HG03045 (cell line): ENCODE measurements around the gene CPNE6.
A peak's percentile ranks its signal among the peaks of the same experiment; 100 is the strongest.

Experiments used
- ATAC-seq: cut with Tn5 transposase; IDR thresholded peaks from one replicate; pipeline ENCODE4 v1.9.1; 2021; ENCODE audit warnings: mild to moderate bottlenecking, moderate library complexity; ENCODE audit not compliant: unreplicated experiment

Gene CPNE6

GRCh38 chr14:24068711-24069410 lies 2.5 kb upstream of the CPNE6 start:
- no peak for ATAC-seq

DNA sequence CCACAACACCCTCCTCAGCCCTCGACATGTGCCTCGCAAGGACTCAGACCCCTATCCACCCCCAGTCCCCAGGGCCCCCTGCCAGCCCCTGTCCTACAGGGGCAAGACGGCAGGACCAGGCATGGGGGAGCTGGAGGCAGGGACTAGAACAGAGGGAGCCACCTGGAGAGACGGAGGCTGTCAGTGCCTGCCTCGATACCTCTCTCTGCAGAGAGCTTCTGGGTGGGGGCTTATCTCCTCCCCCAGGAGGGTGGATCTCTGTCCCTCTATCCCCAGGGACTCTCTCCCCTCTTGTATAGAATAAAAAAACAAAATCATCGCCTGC lies 2.0 kb upstream of the CPNE6 start:
- no peak for ATAC-seq

DNA sequence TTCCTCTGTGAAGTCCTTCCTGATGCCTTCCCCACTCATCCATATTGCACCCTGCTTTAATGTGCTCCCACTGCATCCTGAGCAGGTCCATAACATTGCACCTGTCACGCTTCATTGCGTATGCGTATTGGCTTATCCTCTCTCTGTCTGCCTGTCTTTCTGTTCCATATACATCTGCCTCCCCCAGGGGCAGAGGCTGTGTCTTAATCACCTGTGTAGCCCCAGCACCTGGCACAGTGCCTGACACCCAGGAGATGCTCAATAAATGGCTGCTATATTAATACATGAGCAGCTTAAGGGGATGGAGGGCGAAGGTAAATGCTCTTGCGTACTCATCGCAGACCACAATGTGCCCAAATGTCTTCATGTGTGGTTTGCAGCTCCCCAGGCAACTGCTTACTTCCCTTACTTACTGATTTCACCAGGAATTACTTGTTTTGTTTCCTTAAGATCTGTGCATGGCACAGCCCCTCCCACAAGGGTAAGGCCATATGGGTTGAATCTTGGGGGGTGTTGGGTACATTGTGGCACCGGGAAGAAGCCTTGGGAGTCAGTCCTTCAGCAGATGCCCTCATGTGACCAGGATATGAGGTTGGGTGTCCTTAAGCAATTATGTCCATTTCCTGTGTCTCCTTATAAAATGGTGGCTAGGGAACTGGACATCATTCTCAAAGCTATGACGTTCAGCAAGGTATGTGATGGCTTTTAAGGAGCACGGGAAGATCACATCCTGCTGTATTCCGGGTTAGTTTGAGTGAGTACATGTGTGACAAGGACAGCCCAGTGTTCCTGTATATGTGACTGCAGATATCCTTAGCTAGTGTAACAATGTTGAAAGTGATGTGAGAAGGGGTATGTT lies 848 bp upstream of the CPNE6 start:
- ATAC-seq = no peak

- ATAC-seq = no peak
Observed at GRCh38 chr14:24071836-24072430, 571 bp downstream of the CPNE6 start.

GRCh38 chr14:24072436-24072835 lies 1.1 kb downstream of the CPNE6 start:
- no peak for ATAC-seq

GRCh38 chr14:24072881-24073877 lies 1.8 kb downstream of the CPNE6 start:
- no peak for ATAC-seq

DNA sequence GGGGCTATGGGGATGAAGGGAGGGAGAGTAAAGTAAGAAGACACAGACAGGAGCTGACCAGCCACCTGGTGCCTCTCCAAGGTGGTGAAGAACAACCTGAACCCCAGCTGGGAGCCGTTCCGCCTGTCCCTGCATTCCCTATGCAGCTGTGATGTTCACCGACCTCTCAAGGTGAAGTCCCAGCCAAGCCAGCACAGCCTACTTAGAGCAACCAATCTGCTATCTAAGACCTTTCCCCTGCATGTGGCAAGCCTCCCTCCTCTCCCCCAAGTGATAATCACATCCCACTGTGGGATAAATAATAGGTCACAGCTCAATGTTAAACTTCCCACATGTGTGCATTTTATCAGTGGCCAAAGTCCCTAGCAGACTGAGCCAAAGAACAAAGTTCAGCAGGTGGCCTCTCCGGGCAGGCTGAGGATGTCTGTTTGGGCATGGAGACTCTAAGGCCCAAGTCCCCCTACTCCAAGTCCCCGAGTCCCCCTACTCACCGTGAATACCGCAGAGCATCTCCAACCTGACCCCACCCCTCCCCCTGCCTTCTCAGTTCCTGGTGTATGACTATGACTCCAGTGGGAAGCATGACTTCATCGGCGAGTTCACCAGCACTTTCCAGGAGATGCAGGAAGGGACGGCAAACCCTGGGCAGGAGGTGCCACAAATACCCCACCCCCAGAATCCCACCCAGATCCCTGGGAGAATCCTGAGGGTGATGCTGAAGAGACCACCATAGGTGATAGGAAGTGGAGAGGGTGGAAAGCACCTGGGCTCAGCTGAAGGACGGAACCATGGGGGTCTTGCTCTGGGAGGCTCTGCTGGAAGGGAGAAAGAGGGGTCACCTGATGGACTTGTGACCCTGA lies 3.5 kb downstream of the CPNE6 start:
- ATAC-seq = no peak

- ATAC-seq = no peak
Observed at GRCh38 chr14:24075485-24076301, 4.3 kb downstream of the CPNE6 start.

DNA sequence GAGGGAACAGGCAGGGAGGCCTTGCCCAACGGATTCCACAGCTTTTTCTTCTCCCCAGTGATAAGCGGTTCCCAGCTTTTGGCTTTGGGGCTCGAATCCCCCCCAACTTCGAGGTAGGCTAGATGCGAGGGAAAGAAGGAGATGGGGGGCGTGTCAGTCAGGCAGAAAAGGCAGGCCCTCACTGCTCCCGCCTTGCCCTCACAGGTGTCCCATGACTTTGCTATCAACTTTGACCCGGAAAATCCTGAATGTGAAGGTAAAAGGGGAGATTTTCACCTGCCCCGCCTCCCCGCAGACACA lies 4.9 kb downstream of the CPNE6 start:
- no peak for ATAC-seq

DNA sequence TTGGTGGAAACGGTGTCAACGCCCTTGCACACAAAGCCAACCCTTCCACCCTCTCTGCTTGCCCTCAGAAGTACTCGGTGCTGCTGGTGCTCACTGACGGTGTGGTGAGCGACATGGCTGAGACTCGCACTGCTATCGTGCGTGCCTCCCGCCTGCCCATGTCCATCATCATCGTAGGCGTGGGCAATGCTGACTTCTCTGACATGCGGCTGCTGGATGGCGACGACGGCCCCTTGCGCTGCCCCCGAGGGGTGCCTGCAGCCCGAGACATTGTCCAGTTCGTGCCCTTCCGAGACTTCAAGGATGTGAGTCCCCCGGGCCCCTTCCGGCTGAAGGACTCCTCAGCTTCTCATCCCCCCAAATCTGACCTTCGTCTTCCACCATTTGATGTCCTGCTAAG lies 5.7 kb downstream of the CPNE6 start:
- no peak for ATAC-seq

DNA sequence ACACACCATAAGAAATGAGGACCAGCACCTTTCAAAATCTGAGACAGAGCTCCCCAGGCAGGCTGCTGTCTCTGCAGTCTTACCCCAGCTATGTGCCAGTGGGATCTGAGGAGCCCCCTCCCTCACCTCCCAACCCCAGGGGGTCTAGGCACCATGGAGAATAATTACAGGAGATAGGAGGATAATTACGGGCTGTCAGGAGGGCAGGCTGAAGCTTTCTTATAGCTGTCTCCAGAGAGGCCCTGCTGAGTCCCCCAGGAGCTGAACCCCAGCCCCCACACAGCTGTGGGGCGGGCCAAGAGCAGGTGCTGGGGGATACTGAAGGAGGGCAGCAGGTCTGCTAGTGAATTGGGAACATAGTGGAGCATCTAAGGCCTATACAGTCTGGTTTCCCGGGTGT lies 6.8 kb downstream of the CPNE6 start:
- ATAC-seq = no peak

DNA sequence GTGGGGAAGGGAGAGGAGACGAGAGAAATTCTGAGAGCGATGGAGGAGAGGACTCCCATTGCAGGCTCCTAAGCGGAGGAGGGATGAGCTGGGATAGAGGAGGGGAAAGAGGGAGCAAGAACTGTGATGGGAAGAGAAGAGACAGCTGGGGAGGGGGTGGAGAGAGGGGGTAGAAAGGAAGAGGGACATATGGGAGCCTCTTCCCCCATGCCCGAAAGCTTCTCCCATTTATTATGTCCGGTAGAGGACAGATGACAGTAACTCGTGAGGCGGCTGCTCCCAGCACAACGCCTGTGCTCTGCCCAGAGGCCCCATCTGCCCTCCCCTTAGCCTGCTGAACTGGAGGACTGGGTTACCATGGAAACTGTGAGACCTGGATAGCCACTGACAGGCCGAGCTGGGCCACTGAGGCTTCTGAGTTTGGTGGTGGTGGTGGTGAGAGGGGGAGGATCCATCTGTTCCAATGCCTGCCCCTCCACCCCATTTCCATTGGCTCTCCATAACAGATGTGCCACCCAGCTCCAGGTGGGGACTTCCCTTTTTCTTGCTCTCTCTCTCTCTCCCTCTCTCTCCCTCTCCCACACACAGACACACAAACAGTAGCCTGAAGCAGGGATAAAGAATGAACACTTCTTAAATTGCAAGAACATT lies 8.3 kb downstream of the CPNE6 start:
- no peak for ATAC-seq

- ATAC-seq = no peak
Observed at GRCh38 chr14:24080142-24080530, 8.8 kb downstream of the CPNE6 start.

DNA sequence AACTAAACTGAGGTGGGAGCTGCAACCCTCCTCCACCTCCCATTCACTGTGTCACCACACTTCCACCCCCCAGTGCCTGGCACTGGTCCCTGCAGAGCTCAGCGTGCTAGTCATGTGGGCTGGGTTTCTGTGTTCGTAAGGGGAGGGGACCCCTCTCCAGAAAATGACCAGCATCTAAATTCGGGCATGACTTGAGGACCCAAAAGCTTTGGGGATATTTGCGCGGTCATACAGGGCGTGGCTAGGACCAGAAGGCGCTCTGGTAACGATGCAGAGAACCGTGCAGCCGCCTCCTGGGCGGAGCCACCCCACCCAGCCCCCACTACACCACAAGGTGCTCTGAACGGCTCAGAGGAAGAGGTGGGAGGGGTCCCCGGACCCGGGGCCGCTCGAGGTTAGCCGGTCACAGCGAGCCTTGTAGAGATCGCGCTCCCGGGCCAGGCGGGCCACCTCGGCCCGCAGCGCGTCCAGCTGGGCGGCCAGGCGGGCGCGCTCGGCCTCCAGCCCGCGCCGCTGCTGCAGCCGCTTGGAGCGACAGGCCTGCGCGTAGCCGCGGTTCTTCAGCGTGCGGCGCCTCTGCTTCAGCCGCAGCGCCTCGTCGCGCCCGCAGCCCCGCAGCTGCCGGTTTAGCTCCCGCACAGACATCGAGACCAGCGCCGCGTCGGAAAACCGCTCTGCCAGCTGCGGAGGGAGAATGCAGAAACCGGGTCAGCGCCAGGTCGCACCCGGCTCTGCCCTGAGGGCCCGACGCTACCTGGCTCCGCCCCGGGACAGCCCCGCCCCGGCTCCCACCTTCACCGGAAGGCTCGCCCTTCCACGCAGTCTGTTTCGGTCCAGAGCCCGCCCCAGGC lies 9.8 kb downstream of the CPNE6 start:
- peak; percentile 92 for ATAC-seq

DNA sequence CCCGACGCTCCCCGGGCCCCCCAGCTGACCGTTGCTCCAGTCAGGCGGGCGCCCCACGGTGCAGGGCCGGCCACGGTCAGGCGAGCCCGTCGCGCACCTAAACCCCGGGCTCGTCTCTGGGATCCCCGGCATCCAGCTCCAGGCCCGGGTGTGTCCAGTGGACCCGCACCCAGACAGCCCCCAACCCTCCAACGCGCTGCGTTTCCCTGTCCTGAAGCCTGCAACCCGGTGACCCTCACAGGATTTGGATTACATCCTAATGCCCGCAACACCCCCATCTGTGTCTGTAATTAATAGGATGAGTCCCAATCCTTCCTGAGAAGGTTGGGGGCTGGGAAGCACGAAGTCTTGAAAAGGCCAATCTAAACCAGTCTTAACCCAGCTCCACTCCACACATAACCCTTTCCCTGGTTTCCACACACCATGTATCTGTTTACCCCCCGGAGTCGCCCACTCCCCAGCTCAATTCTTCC lies 10.4 kb downstream of the CPNE6 start:
- ATAC-seq = no peak

DNA sequence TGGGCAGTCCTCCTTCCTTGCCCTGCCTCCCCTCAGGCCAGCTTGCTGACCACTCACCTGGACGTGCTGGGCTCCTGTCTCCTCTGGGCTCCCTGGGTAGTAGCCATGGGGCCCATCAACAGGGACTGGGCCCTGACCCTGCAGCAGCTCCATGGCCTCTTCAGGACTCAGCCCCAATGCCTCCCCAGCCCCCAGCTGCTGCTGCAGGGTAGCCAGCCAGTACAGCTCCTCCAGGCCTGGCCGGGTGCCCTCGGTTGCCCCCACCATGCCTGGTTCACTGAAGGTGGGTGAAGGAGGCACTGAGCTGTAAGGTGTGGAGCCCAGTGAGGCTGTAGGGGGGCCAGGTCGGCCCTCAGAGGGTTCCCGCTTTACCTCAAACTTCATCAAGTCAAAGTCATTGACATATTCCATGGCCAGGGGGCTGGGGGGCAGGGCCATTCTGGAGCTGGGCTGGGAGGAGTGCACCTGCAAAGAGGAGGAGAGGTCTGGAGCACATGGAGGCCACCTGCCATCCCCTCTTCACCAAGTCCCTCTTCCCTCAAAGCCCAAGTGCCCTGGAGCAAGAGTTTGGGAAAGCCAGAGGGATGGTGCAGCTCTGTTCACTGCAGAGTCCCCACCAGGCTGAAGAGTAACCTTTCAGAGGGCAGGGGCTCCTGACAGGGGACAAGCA lies 11.2 kb downstream of the CPNE6 start:
- ATAC-seq = no peak

GRCh38 chr14:24083462-24083861 lies 12.1 kb downstream of the CPNE6 start:
- no peak for ATAC-seq
